ENCODE data around the gene IFFO2. TPM values are rescaled to one million over a fixed set of nuclear protein-coding genes. Genes with fewer than 3 reads are reported as not detected.

The IFFO2 gene
- total RNA-seq, 3 donors from 2014 or later = 5.8 to 35.3 (median 34.4) TPM

DNA sequence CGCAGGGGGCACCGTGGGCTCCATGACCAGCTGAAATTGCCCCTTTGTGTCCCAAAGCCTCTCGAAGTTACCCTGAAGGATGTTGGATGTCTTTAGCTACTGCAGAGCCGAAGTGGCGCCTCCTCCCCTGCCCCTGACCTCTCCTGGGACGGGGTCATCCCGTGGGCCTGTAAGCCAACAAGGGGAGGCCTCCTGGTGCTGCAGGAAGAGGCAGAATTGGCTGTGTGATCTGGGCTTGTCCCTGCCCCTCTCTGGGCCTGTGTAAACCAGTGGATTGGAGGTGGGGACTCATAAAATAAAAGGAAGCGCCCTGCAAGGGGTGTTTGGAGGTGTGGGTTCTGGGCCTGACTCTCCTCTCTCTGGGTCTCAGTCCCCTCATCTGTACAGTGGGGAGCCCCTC, 94.9 kb downstream of the IFFO2 start:
- TF ChIP-seq CTCF (IDR thresholded peaks at IDR 0.05) (no peak), POLR2AphosphoS5 (IDR thresholded peaks at IDR 0.05) (no peak), POLR2A (IDR thresholded peaks at IDR 0.05) (no peak)
- H3K27ac ChIP-seq = no peak overlapping the region
- no peaks in the 10 kb centered on the region for H3K9me3 ChIP-seq
- no peaks in the 10 kb centered on the region for H3K27me3 ChIP-seq
- intact Hi-C loops (cut with DNase I; ENCODE audit: low total_unique reads) = no loop called here
- DNase-seq (ENCODE audit: low spot score in 2 of 2) = no peak
- no peaks in the 10 kb centered on the region for H3K4me1 ChIP-seq
- H3K4me3 ChIP-seq = no peak overlapping the region
- H3K36me3 ChIP-seq = no peaks in the 10 kb centered on the region

DNA sequence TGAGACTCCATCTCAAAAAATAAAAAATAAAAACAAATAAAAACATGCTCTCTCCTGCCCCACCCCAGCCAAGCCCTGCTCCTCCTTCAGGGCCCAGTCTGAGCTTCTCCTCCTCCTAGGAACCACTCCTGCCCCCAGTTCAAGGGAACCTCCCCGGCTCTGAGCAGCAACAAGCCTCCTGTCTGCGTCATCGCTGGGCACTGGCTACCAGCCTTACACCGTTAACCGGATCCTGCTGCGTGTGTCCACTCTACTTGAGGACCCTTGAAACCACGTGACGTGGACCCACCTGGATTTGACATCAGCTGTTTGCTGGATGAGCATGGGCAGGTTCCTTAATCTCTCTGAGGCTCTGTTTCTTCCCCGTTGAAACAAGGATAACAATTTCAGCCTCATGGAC, 95.4 kb downstream of the IFFO2 start:
- DNase-seq (ENCODE audit: low spot score in 2 of 2) = no peak
- no peaks in the 10 kb centered on the region for H3K36me3 ChIP-seq
- intact Hi-C loops (cut with DNase I; ENCODE audit: low total_unique reads) = no loop called here

GRCh38 chr1:18859560-18859959, 96.9 kb downstream of the IFFO2 start, which contains the start of gene TAS1R2:
Gene TAS1R2 (minus strand): TSS chr1:18859660. CDS start chr1:18859660, 0 bp downstream.
- TF ChIP-seq CTCF (IDR thresholded peaks at IDR 0.05) = no peak
- no peak for TF ChIP-seq POLR2A (IDR thresholded peaks at IDR 0.05)
- TF ChIP-seq POLR2AphosphoS5 (IDR thresholded peaks at IDR 0.05) = no peak
- Histone ChIP-seq H3K4me1 (no peaks in the 10 kb centered on the region), H3K36me3 (no peaks in the 10 kb centered on the region), H3K4me3 (no peak within 1 kb of the TSS), H3K27me3 (peaks cover 0 to 5% of the 10 kb centered on the region in 2 donors), H3K27ac (no peak within 1 kb of the TSS), H3K9me3 (no peaks in the 10 kb centered on the region)
- no peak for DNase-seq (ENCODE audit: low spot score in 2 of 2)
- intact Hi-C loops (cut with DNase I; ENCODE audit: low total_unique reads) = loop anchor here (10.0 kb wide), 1 partner anchor 1165 kb away; no protein-coding TSS in a partner anchor

More for the DNA sequence above, 95.4 kb downstream of the IFFO2 start:
- H3K27me3 ChIP-seq = no peaks in the 10 kb centered on the region
- TF ChIP-seq CTCF (IDR thresholded peaks at IDR 0.05) (no peak), POLR2A (IDR thresholded peaks at IDR 0.05) (no peak), POLR2AphosphoS5 (IDR thresholded peaks at IDR 0.05) (no peak)
- H3K27ac ChIP-seq = no peak overlapping the region
- H3K4me1 ChIP-seq = no peaks in the 10 kb centered on the region
- no peaks in the 10 kb centered on the region for H3K9me3 ChIP-seq
- H3K4me3 ChIP-seq = no peak overlapping the region

- intact Hi-C loops (cut with DNase I; ENCODE audit: low total_unique reads) = loop anchor here (10.0 kb wide), 1 partner anchor 1163 kb away; no protein-coding TSS in a partner anchor
Measured at GRCh38 chr1:18858070-18858688, 98.3 kb downstream of the IFFO2 start.

More at GRCh38 chr1:18858070-18858688, 98.3 kb downstream of the IFFO2 start:
- H3K36me3 ChIP-seq = no peaks in the 10 kb centered on the region
- H3K4me3 ChIP-seq = no peak overlapping the region
- no peak overlapping the region for H3K27ac ChIP-seq
- DNase-seq (ENCODE audit: low spot score in 2 of 2) = no peak
- no peaks in the 10 kb centered on the region for H3K9me3 ChIP-seq
- no peaks in the 10 kb centered on the region for H3K4me1 ChIP-seq
- TF ChIP-seq CTCF (IDR thresholded peaks at IDR 0.05) (no peak), POLR2AphosphoS5 (IDR thresholded peaks at IDR 0.05) (no peak), POLR2A (IDR thresholded peaks at IDR 0.05) (no peak)
- peaks cover 0 to 5% of the 10 kb centered on the region in 2 donors for H3K27me3 ChIP-seq
